ENCODE results near the gene RTTN. TPM values are rescaled to one million over a fixed set of nuclear protein-coding genes. Genes with fewer than 3 reads are reported as not detected.
A peak's percentile ranks its signal among the peaks of the same experiment; 100 is the strongest.

The RTTN gene
- total and polyA plus RNA-seq, 9 of the 15 experiments (the other 6 are each of a cell fraction or from before 2014, with no cell fraction given) = 3.1 to 18.3 (median 10.6) TPM

DNA sequence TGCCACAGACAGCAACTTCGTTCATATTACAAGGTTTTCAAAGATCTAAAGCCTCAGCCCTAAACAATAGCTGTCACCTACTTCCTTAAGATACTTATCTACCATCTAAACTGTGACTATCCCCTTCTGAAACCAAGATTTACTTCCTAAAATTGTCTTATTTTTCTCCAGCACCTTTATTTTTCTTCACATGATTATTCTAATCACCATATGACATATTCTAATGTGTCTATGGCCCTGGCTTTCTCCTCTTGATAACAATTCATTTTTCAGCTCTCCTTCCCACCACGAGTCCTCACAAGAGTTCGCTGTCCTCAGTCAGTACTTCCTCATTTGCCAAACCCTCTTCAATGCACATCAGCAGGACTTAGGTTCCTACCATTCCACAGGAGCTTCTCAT, 53.9 kb downstream of the RTTN start (continued):
- no peak for TF ChIP-seq SNRNP70 (optimal IDR thresholded peaks at IDR 0.05; ENCODE audit: low read depth, low read length)
- TF ChIP-seq ZNF586 (CRISPR knock-in tag; conservative IDR thresholded peaks at IDR 0.05) = no peak
- TF ChIP-seq DPF2 (IDR thresholded peaks at IDR 0.05) = peak; percentile 64
- TF ChIP-seq ELK1 (CRISPR knock-in tag; IDR thresholded peaks at IDR 0.05) = no peak
- no peak for TF ChIP-seq OTX1 (CRISPR knock-in tag; IDR thresholded peaks at IDR 0.05)
- TF ChIP-seq ZNF444 (CRISPR knock-in tag; IDR thresholded peaks at IDR 0.05) = no peak
- 0 out of 2 replicates have a peak, but pooled peaks have one; percentile 17 for TF ChIP-seq NFIC (IDR thresholded peaks at IDR 0.05)
- TF ChIP-seq FOXM1 (IDR thresholded peaks at IDR 0.05; ENCODE audit: low read depth) = no peak
- no peak for TF ChIP-seq FOXM1 (CRISPR knock-in tag; IDR thresholded peaks at IDR 0.05; ENCODE audit: low read depth)
- no peak for TF ChIP-seq ESRRA (IDR thresholded peaks at IDR 0.05; ENCODE audit: borderline replicate concordance, low read depth)
- TF ChIP-seq ZNF75A (CRISPR knock-in tag; IDR thresholded peaks at IDR 0.05) = no peak
- no peak for TF ChIP-seq SRSF1 (IDR thresholded peaks at IDR 0.05; ENCODE audit: low read depth, low read length)
- TF ChIP-seq TAF7 (tag; IDR thresholded peaks at IDR 0.05) = no peak
- no peak for TF ChIP-seq RFX1 (IDR thresholded peaks at IDR 0.05)
- no peak for TF ChIP-seq CAMTA2 (CRISPR knock-in tag; conservative IDR thresholded peaks at IDR 0.05)
- no peak for TF ChIP-seq SRSF9 (IDR thresholded peaks at IDR 0.05; ENCODE audit: borderline replicate concordance, low read depth, low read length)
- TF ChIP-seq THAP7 (CRISPR knock-in tag; IDR thresholded peaks at IDR 0.05) = no peak
